ENCODE data around the gene TBCE.

DNA sequence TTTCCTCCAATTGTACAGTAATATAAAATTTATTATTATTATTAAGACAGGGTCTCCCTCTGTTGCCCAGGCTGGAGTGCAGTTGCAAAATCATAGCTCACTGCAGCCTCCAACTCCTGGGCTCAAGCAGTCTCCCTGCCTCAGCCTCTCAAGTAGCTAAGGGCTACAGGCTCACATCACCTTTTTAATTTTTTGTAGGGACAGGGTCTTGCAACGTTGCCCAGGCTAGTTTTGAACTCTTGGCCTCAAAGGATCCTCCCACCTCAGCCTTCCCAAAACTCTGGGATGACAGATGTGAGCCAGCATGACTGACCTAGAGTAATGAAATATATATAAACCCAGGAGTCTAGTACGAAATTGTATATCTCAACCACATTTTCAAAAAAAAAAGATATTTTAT is 87.9 kb downstream of the TBCE start:
- TF ChIP-seq ZNF274 (IDR thresholded peaks at IDR 0.05; ENCODE audit: low read depth, low read length) (no peak), CTCF (IDR thresholded peaks at IDR 0.05 in 2 of 3, conservative IDR thresholded peaks at IDR 0.05 in 1 of 3; ENCODE audit: borderline replicate concordance in 1 of 3, insufficient read depth in 1 of 3, low read depth in 2 of 3, low read length in 2 of 3) (no peak), ATF3 (IDR thresholded peaks at IDR 0.05) (no peak), EZH2 (IDR thresholded peaks at IDR 0.05) (no peak), POLR2A (IDR thresholded peaks at IDR 0.05; ENCODE audit: borderline replicate concordance, extremely low read depth, insufficient read depth, insufficient read length) (no peak), POLR2AphosphoS5 (IDR thresholded peaks at IDR 0.05; ENCODE audit: low read depth, low read length) (no peak), EGR1 (IDR thresholded peaks at IDR 0.05; ENCODE audit: low read depth) (no peak)
- TF ChIP-seq, protein P1, sequence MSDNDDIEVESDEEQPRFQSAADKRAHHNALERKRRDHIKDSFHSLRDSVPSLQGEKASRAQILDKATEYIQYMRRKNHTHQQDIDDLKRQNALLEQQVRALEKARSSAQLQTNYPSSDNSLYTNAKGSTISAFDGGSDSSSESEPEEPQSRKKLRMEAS (IDR thresholded peaks at IDR 0.05) = no peak

Data from HCT116 (cell line).